HEK293T (cell line): ENCODE results near the gene PXK.
"Not testable (repeated sequence)": the region's sequence is repeated elsewhere in the genome, so short reads cannot be mapped to it uniquely, and the experiment has no call there.

ENCODE experiments used
- CTCF ChIA-PET: fragments of 350-600 bp; formaldehyde crosslinking; extraction: SDS; loops from one replicate; lab custom pipeline; 2021; ENCODE audit warnings: antibody characterized with exemption, inconsistent platforms; lab: Yijun Ruan, JAX
- POLR2A ChIA-PET: fragments of 350-600 bp; formaldehyde crosslinking; extraction: SDS; loops from one replicate; lab custom pipeline; 2020; ENCODE audit warnings: antibody characterized with exemption, inconsistent platforms; lab: Yijun Ruan, JAX
- DNase-seq: peaks from one replicate; pipeline ENCODE4 v3.0.0; 2012; ENCODE audit warnings: mixed read lengths; ENCODE audit errors: extremely low spot score
- ARNT ChIP-seq: fragments of 450-650 bp; IDR thresholded peaks from 2 replicates; pipeline ENCODE4 v1.6.1; 2017; ENCODE audit warnings: mild to moderate bottlenecking
- BHLHE40 ChIP-seq: fragments of 450-650 bp; IDR thresholded peaks from 2 replicates; pipeline ENCODE4 v1.6.1; 2016; ENCODE audit warnings: mild to moderate bottlenecking, moderate library complexity, borderline replicate concordance
- CTBP1 ChIP-seq: fragments of 450-650 bp; IDR thresholded peaks from 2 replicates; pipeline ENCODE4 v1.6.1; 2016; ENCODE audit warnings: borderline replicate concordance
- ELF4 ChIP-seq: fragments of 450-650 bp; IDR thresholded peaks from 2 replicates; pipeline ENCODE4 v1.6.1; 2017; ENCODE audit warnings: antibody characterized with exemption
- FOXA1 ChIP-seq: fragments of 450-650 bp; IDR thresholded peaks from 2 replicates; pipeline ENCODE4 v1.6.1; 2016; ENCODE audit warnings: mild to moderate bottlenecking
- FOXK2 ChIP-seq: fragments of 450-650 bp; IDR thresholded peaks from 2 replicates; pipeline ENCODE4 v1.6.1; 2016; ENCODE audit warnings: mild to moderate bottlenecking
- FOXM1 ChIP-seq: fragments of 450-650 bp; IDR thresholded peaks from 2 replicates; pipeline ENCODE4 v1.6.1; 2017; ENCODE audit warnings: mild to moderate bottlenecking, borderline replicate concordance
- HDGF ChIP-seq: fragments of 450-650 bp; IDR thresholded peaks from 2 replicates; pipeline ENCODE4 v1.6.1; 2017; ENCODE audit warnings: antibody characterized with exemption, borderline replicate concordance
- L3MBTL2 ChIP-seq: fragments of 450-650 bp; conservative IDR thresholded peaks from 2 replicates; pipeline ENCODE4 v1.6.1; 2016; ENCODE audit warnings: mild to moderate bottlenecking
- LEF1 ChIP-seq: fragments of 450-650 bp; IDR thresholded peaks from 2 replicates; pipeline ENCODE4 v1.6.1; 2017; ENCODE audit warnings: mild to moderate bottlenecking, borderline replicate concordance
- NFRKB ChIP-seq: fragments of 450-650 bp; IDR thresholded peaks from 2 replicates; pipeline ENCODE4 v1.6.1; 2016; ENCODE audit warnings: mild to moderate bottlenecking, moderate library complexity
- SP1 ChIP-seq: fragments of 450-650 bp; IDR thresholded peaks from 2 replicates; pipeline ENCODE4 v1.6.1; 2017
- SUZ12 ChIP-seq: fragments of 450-650 bp; IDR thresholded peaks from 2 replicates; pipeline ENCODE4 v1.6.1; 2016; ENCODE audit warnings: mild to moderate bottlenecking
- TARDBP ChIP-seq: fragments of 450-650 bp; IDR thresholded peaks from 2 replicates; pipeline ENCODE4 v1.6.1; 2016
- ZNF384 ChIP-seq: fragments of 450-650 bp; IDR thresholded peaks from 2 replicates; pipeline ENCODE4 v1.6.1; 2016
- TF ChIP-seq, protein P1 (sequence below): fragments of 450-650 bp; IDR thresholded peaks from 2 replicates; pipeline ENCODE4 v1.6.1; 2016

PXK gene

DNA sequence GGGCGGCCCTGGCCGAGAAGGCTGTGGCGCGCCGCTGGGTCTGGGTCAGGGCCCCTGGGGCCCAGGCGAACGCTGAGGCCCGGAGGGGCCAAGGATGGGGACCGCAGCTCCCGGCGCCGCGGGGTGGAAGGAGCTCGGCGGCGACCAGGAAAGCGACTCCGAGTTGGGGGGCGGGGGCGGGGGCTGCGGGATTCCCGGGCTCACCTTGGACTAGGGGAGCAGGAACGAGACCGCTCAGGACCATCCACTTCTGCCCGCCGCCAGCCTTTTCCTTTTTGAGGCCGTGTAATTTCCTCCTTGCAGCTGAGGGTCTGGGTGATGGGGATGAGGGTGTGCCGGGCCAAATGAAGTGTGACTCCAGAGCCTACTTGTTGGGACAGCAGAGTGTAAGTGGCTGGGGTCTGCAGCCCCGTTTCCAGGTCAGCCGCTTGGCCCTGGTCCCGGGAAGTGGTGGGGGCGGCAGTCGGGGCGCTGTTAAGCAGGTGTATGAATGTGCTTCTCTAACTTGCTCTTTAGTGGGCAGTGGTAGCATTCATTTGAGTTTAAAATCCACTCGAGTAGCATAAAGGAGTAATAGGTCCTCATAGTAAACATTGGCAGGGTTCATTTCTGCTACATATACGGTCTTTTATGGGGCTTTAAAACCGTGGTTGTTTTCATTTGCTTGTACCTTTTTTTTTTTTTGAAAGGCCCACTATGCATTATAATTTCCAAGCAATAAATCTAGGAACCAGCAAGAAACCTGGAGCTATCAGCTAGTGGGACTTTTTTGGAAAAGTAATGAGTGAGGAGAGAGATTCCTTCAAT is 717 bp downstream of the PXK start:
- TF ChIP-seq, protein P1, sequence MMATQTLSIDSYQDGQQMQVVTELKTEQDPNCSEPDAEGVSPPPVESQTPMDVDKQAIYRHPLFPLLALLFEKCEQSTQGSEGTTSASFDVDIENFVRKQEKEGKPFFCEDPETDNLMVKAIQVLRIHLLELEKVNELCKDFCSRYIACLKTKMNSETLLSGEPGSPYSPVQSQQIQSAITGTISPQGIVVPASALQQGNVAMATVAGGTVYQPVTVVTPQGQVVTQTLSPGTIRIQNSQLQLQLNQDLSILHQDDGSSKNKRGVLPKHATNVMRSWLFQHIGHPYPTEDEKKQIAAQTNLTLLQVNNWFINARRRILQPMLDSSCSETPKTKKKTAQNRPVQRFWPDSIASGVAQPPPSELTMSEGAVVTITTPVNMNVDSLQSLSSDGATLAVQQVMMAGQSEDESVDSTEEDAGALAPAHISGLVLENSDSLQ: no peak
- TF ChIP-seq ZNF384 (peak; percentile 82), CTBP1 (0 out of 2 replicates have a peak, but pooled peaks have one; percentile 10)
- DNase-seq: peak; percentile 36
- ChIA-PET CTCF (interaction anchor here (1.0 kb wide), 2 partner anchors 34 to 160 kb away, joined by 3 read pairs; no protein-coding TSS in a partner anchor), POLR2A (interaction anchor here (1.0 to 1.5 kb wide), 2 partner anchors 8 to 156 kb away, joined by 3 to 4 read pairs; no protein-coding TSS in a partner anchor)

DNA sequence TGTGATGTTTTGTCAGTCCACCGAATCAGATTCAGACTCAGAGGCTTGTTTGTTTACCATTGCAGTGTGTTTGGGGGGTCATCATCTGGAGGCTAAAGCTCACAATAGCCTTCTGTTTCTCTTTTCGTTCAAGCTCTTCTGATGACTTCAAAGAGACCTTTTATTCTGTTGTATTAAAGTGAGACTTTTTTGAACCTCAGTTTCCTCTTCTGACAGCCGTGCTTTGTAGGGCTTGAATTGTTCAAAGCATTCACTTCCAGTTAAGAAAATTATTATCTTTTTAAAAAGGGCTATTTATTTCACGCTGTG is 1.3 kb downstream of the PXK start:
- DNase-seq: no peak
- POLR2A ChIA-PET: interaction anchor here (1.0 to 1.5 kb wide), 2 partner anchors 9 to 156 kb away, joined by 3 to 4 read pairs; no protein-coding TSS in a partner anchor
- CTCF ChIA-PET: interaction anchor here (1.0 kb wide), 2 partner anchors 34 to 159 kb away, joined by 3 read pairs; no protein-coding TSS in a partner anchor
- no peak for TF ChIP-seq NFRKB
- TF ChIP-seq SP1: no peak
- TF ChIP-seq BHLHE40: no peak
- TF ChIP-seq TARDBP: no peak
- TF ChIP-seq L3MBTL2: no peak
- no peak for TF ChIP-seq ARNT
- no peak for TF ChIP-seq FOXM1
- no peak for TF ChIP-seq SUZ12
- no peak for TF ChIP-seq ZNF384
- TF ChIP-seq LEF1: no peak
- TF ChIP-seq CTBP1: no peak
- no peak for TF ChIP-seq HDGF
- TF ChIP-seq ELF4: no peak
- no peak for TF ChIP-seq FOXA1
- no peak for TF ChIP-seq FOXK2
- TF ChIP-seq, protein P1: no peak

DNA sequence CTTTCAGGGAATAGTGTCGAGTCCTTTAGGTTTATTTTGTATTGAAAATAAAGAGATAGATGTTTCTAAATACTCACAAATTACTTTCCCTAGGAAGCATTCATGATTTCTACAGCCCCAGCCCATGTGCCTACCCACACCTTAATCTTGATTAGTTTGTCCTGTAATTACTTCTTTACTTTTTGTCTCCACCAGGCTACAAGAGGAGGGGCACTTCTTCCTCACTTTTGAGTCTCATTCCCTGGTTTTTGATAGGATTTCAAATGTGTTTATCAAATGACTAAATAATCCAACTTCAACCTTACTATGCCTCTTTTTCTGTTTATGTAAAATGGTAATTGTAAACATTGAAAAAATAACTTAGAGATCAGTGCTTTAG is 1.8 kb downstream of the PXK start:
- TF ChIP-seq HDGF: no peak
- no peak for TF ChIP-seq L3MBTL2
- no peak for TF ChIP-seq FOXA1
- no peak for TF ChIP-seq CTBP1
- ChIA-PET POLR2A (interaction anchor here (1.5 to 1.7 kb wide), 3 partner anchors 10 to 28 kb away, joined by 4 to 5 read pairs (median 4); partner anchors contain the start of genes HTD2 and RPP14), CTCF (no interaction called here)
- DNase-seq: no peak

DNA sequence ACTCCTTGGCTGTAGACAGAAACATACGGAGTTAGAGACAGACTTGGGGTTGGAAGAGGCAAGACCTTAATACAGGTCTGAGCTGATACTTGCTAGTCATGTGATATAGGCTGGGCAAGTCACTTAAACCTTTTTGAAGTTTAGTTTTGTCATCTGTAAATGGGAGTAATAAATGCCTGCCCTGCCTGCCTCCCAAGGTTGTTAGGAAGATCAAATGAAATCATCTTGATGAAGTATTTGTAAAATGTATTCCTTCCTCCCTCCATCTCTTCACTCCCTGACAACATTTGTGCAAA is 2.9 kb downstream of the PXK start:
- DNase-seq: no peak
- CTCF ChIA-PET: no interaction called here
- POLR2A ChIA-PET: interaction anchor here (1.5 to 1.7 kb wide), 2 partner anchors 18 to 29 kb away, joined by 4 to 5 read pairs; partner anchors contain the start of genes HTD2 and RPP14
- TF ChIP-seq L3MBTL2 (no peak), NFRKB (no peak), BHLHE40 (no peak), HDGF (no peak), LEF1 (no peak), FOXA1 (no peak)

DNA sequence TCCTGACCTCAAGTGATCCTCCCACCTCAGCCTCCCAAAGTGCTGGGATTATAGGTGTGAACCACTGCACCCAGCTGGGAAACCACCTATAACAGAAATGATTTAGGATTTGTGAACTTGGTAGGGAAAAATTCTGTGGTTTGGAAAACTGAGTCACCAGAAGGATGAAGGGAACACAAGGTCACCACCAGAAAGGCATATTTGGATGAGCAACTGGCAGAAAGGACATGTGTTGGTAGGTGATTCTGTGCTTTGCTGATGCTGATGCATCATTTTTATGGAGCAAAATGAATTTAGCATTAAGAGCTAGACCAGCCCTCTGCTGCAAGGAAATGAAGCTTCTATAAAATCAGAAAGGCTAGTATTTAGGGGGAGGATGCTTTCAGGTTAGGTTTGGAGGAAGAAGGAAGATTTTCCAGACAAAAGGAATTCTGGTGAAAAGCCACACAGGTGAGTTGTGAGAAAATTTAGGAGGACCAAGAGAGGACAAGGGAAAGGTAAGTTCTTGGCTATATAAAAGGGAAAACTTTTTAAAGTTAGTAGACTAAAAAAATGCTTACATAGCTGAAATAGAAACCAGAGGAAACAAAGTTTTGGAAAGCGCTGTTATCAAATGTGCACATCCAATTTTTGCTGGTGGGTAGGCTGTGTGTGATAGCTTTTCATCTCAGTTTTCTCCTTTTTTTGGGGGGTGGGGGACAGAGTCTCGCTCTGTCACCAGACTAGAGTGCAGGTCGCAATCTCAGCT is 3.6 kb downstream of the PXK start:
- TF ChIP-seq TARDBP (no peak), CTBP1 (no peak)
- no peak for DNase-seq
- ChIA-PET CTCF (interaction anchor here (0.7 kb wide), 1 partner anchor 80 kb away, joined by 3 read pairs; no protein-coding TSS in a partner anchor), POLR2A (no interaction called here)

DNA sequence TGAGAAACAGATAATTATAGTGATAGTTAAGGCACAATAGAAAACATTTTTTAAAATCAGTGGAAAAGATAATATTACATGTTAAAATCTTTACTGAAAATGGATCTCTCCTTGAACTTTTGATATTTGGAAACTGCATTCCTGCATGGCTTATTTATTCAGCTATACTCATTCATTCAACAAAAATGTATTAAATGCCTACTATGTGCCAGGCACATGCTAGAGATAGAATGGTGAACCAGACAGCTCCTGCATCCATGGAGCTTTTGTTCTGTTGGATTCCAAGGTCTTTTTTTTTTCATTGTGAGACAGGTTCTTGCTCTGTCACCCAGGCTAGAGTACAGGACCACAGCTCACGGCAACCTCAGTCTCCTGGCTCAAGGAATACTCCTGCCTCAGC is 4.5 kb downstream of the PXK start:
- ChIA-PET CTCF (no interaction called here), POLR2A (no interaction called here)
- no peak for TF ChIP-seq FOXM1
- no peak for TF ChIP-seq FOXA1
- no peak for TF ChIP-seq LEF1
- TF ChIP-seq SUZ12: no peak
- no peak for TF ChIP-seq TARDBP
- TF ChIP-seq ARNT: no peak
- TF ChIP-seq L3MBTL2: no peak
- TF ChIP-seq NFRKB: no peak
- TF ChIP-seq FOXK2: no peak
- TF ChIP-seq HDGF: no peak
- no peak for TF ChIP-seq CTBP1
- no peak for TF ChIP-seq ELF4
- no peak for TF ChIP-seq SP1
- TF ChIP-seq ZNF384: no peak
- TF ChIP-seq BHLHE40: no peak
- TF ChIP-seq, protein P1: no peak
- no peak for DNase-seq

DNA sequence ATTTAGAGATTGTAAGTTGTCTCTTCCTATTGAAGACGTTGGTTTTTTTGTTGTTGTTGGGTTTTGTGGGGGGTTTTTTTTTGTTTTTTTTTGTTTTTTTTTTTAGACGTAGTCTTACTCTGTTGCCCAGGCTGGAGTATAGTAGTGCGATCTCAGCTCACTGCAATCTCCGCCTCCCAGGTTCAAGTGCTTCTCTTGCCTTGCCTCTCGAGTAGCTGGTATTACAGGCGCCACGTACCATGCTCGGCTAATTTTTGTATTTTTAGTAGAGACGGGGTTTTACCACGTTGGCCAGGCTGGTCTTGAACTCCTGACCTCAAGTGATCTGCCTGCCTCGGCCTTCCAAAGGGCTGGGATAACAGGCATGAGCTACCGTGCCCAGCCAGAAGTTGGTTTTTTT is 6.5 kb downstream of the PXK start:
- CTCF ChIA-PET: interaction anchor here (1.2 kb wide), 1 partner anchor 161 kb away, joined by 3 read pairs; no protein-coding TSS in a partner anchor
- POLR2A ChIA-PET, DNase-seq: not testable (repeated sequence)
